SH-SY5Y (cell line): ENCODE measurements around the gene SLC2A6.

Experiments
- GATA2 ChIP-seq: IDR thresholded peaks from 2 replicates; pipeline ENCODE4 v1.6.1; 2011; ENCODE audit warnings: mild to moderate bottlenecking, low read depth, low read length
- GATA3 ChIP-seq: IDR thresholded peaks from 2 replicates; pipeline ENCODE4 v1.6.1; 2011; ENCODE audit warnings: low read depth, mild to moderate bottlenecking, low read length, moderate library complexity

DNA sequence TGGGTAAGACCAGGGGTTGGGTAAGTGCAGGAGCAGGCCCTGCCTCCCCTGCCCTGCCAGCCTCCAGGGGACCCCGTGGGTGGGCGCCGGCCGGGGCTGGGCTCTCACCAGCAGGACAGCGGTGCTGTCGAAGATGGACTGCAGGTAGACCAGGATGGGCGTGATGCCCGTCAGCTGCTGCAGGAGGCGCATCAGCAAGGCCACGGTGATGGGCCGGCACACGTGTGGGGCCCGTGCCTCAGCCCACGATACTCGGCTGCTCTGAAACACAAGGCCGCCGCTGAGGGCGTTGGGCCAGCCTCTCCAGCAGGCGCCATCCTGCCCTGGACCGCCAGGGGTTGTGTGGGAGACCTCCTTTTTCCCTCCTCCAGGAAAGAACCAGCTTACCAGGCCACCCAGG, 4.0 kb downstream of the SLC2A6 start:
- TF ChIP-seq GATA2 (no peak), GATA3 (no peak)
